GM12801 (cell line): ENCODE measurements around the gene VRK1.

Experiments used
- CTCF ChIP-seq: IDR thresholded peaks from one replicate; pipeline ENCODE4 v1.5.1; 2011; ENCODE audit warnings: control low read depth; ENCODE audit not compliant: insufficient read length; ENCODE audit errors: extremely low read depth

The VRK1 gene

GRCh38 chr14:96844857-96845570 is 47.8 kb downstream of the VRK1 start:
- no peak for TF ChIP-seq CTCF

- TF ChIP-seq CTCF, result no peak
Observed at GRCh38 chr14:96847451-96847850, 50.3 kb downstream of the VRK1 start.

- no peak for TF ChIP-seq CTCF
Observed at GRCh38 chr14:96848011-96848410, 50.8 kb downstream of the VRK1 start.

GRCh38 chr14:96849733-96850132 is 52.6 kb downstream of the VRK1 start:
- TF ChIP-seq CTCF, result no peak

GRCh38 chr14:96851694-96852381 is 54.7 kb downstream of the VRK1 start:
- TF ChIP-seq CTCF, result no peak

- no peak for TF ChIP-seq CTCF
Observed at GRCh38 chr14:96852823-96853422, 55.7 kb downstream of the VRK1 start.

GRCh38 chr14:96858643-96859042 is 61.5 kb downstream of the VRK1 start:
- no peak for TF ChIP-seq CTCF
